Measurements from ENCODE around the gene LYRM2.

Gene LYRM2

GRCh38 chr6:89591745-89592144 is 46.8 kb downstream of the LYRM2 start:
- DNase-seq (ENCODE audit: low spot score) = no peak

GRCh38 chr6:89590133-89590532 is 48.4 kb downstream of the LYRM2 start:
- no peak for DNase-seq (ENCODE audit: low spot score)

GRCh38 chr6:89589297-89590025 is 49.1 kb downstream of the LYRM2 start:
- no peak for DNase-seq (ENCODE audit: low spot score)

GRCh38 chr6:89585154-89585553 is 53.4 kb downstream of the LYRM2 start:
- DNase-seq (ENCODE audit: low spot score) = no peak

- DNase-seq (ENCODE audit: low spot score) = no peak
Measured at GRCh38 chr6:89584539-89584938, 54.0 kb downstream of the LYRM2 start.

GRCh38 chr6:89583559-89583958 is 55.0 kb downstream of the LYRM2 start:
- DNase-seq (ENCODE audit: low spot score) = no peak

GRCh38 chr6:89582669-89583325 is 55.8 kb downstream of the LYRM2 start:
- DNase-seq (ENCODE audit: low spot score) = no peak

GRCh38 chr6:89581689-89582088 is 56.9 kb downstream of the LYRM2 start:
- no peak for DNase-seq (ENCODE audit: low spot score)

- no peak for DNase-seq (ENCODE audit: low spot score)
Measured at GRCh38 chr6:89580997-89581666, 57.4 kb downstream of the LYRM2 start.

- DNase-seq (ENCODE audit: low spot score) = no peak
Measured at GRCh38 chr6:89575562-89575960, 63.0 kb downstream of the LYRM2 start.

- DNase-seq (ENCODE audit: low spot score) = no peak
Measured at GRCh38 chr6:89574910-89575561, 63.5 kb downstream of the LYRM2 start.

GRCh38 chr6:89567630-89568390 is 70.7 kb downstream of the LYRM2 start:
- no peak for DNase-seq (ENCODE audit: low spot score)

- DNase-seq (ENCODE audit: low spot score) = no peak
Measured at GRCh38 chr6:89566930-89567629, 71.5 kb downstream of the LYRM2 start.

- no peak for DNase-seq (ENCODE audit: low spot score)
Measured at GRCh38 chr6:89566008-89566800, 72.3 kb downstream of the LYRM2 start.

GRCh38 chr6:89564752-89565427 is 73.7 kb downstream of the LYRM2 start:
- no peak for DNase-seq (ENCODE audit: low spot score)

GRCh38 chr6:89563866-89564265 is 74.7 kb downstream of the LYRM2 start:
- no peak for DNase-seq (ENCODE audit: low spot score)

GRCh38 chr6:89562093-89562973 is 76.2 kb downstream of the LYRM2 start:
- DNase-seq (ENCODE audit: low spot score) = no peak

GRCh38 chr6:89559487-89559886 is 79.1 kb downstream of the LYRM2 start:
- no peak for DNase-seq (ENCODE audit: low spot score)

- DNase-seq (ENCODE audit: low spot score) = no peak
Measured at GRCh38 chr6:89555806-89556205, 82.7 kb downstream of the LYRM2 start.

All from CD4-positive, alpha-beta T cell treated with Interleukin-6 at 100 ng/mL for 8 hours (primary cell).